Gastrocnemius medialis (tissue), 4 donors: ENCODE results near the gene ERF. TPM values are rescaled to one million over a fixed set of nuclear protein-coding genes. Genes with fewer than 3 reads are reported as not detected.

Source experiments
- ATAC-seq, 2 donors: fragments of 150-250 bp; one replicate each; pipeline ENCODE4 v1.9.1; 2016
- DNase-seq, 2 donors: peaks; one replicate each; pipeline ENCODE4 v3.0.0-alpha.2; 2019
- H3K27ac ChIP-seq, 4 donors: fragments of 200-600 bp; sonication (generic); 1 replicate in 1 of 4; 2 replicates in 3 of 4; pipeline ENCODE4 v1.5.1; 2016 to 2018; ENCODE audit warnings: mild to moderate bottlenecking in 2 of 4, moderate library complexity in 1 of 4
- H3K27me3 ChIP-seq, 3 donors: fragments of 200-600 bp; sonication (generic) in 2 of 3; 1 replicate in 1 of 3; 2 replicates in 2 of 3; pipeline versions ENCODE4 v1.5.1 to v1.6.0; 2016 to 2019; ENCODE audit warnings: mild to moderate bottlenecking in 1 of 3, moderate library complexity in 1 of 3
- H3K36me3 ChIP-seq, 2 donors: fragments of 200-600 bp; sonication (generic) in 1 of 2; one replicate each; pipeline ENCODE4 v1.5.1; 2017 to 2018
- H3K4me1 ChIP-seq, 2 donors: fragments of 200-600 bp; sonication (generic) in 1 of 2; one replicate each; pipeline ENCODE4 v1.5.1; 2016 to 2017; ENCODE audit warnings: mild to moderate bottlenecking in 2 of 2
- H3K4me3 ChIP-seq, 4 donors: fragments of 200-600 bp; sonication (generic) in 3 of 4; 1 replicate in 1 of 4; 2 replicates in 3 of 4; pipeline ENCODE4 v1.5.1; 2016 to 2019; ENCODE audit warnings: mild to moderate bottlenecking in 2 of 4
- H3K9me3 ChIP-seq, 3 donors: fragments of 200-600 bp; sonication (generic) in 2 of 3; 1 replicate in 1 of 3; 2 replicates in 2 of 3; pipeline ENCODE4 v1.5.1; 2016 to 2019
- CTCF ChIP-seq, 5 experiments: fragments of 450-650 bp in 3 of 5; fragments of 200-600 bp in 2 of 5; sonication (generic) in 2 of 5; IDR thresholded peaks in 4 of 5; conservative IDR thresholded peaks in 1 of 5; 1 replicate in 4 of 5; 2 replicates in 1 of 5; pipeline ENCODE4 v1.5.1; 2016 to 2019; ENCODE audit warnings: antibody characterized with exemption in 5 of 5, mild to moderate bottlenecking in 3 of 5, moderate library complexity in 3 of 5
- POLR2A ChIP-seq, 2 donors: fragments of 450-650 bp; IDR thresholded peaks; one replicate each; pipeline ENCODE4 v1.6.1; 2017; ENCODE audit warnings: antibody characterized with exemption in 2 of 2, mild to moderate bottlenecking in 2 of 2, moderate library complexity in 2 of 2
- in situ Hi-C, 4 donors: fragments of 200-750 bp; cut with MboI; loops; one replicate each; pipeline versions ENCODE4 v1.15.0 to v1.8.0; 2017; ENCODE audit warnings: low sequenced_read_pairs in 4 of 4
- intact Hi-C: fragments of 100-400 bp; cut with DNase I; formaldehyde crosslinking; loops from one replicate; pipeline ENCODE4 v1.15.1; 2023; ENCODE audit warnings: low total_unique reads
- total RNA-seq, 4 donors: library from RNA; depleted of rRNA; stranded (reverse); fragments of >200 nt; gene quantifications; one replicate each; pipeline versions ENCODE4 v1.1.0 to v1.2.3, GENCODE V29; 2016

ERF gene
- total RNA-seq, 4 donors from 2014 or later, result 14.0 to 26.7 (median 14.8) TPM

- H3K9me3 ChIP-seq, result no peaks in the 10 kb centered on the region
- H3K27me3 ChIP-seq, result no peaks in the 10 kb centered on the region
- TF ChIP-seq CTCF (IDR thresholded peaks at IDR 0.05 in 4 of 5, conservative IDR thresholded peaks at IDR 0.05 in 1 of 5) (no peak), POLR2A (IDR thresholded peaks at IDR 0.05) (no peak)
- no peak for DNase-seq
- in situ Hi-C loops, result no loop called here
- H3K36me3 ChIP-seq, result peaks cover 0 to 64% of the 10 kb centered on the region in 2 donors
- peaks cover 6 to 7% of the 10 kb centered on the region in 2 donors for H3K4me1 ChIP-seq
- no peak overlapping the region for H3K4me3 ChIP-seq
- intact Hi-C loops, result no loop called here
- no peak overlapping the region for H3K27ac ChIP-seq
- ATAC-seq, result no peak
Observed at GRCh38 chr19:42225718-42226292, 29.1 kb downstream of the ERF start.

GRCh38 chr19:42224940-42225717 lies 29.8 kb downstream of the ERF start:
- no peaks in the 10 kb centered on the region for H3K9me3 ChIP-seq
- peaks cover 9 to 10% of the 10 kb centered on the region in 2 donors for H3K4me1 ChIP-seq
- peaks cover 0 to 57% of the 10 kb centered on the region in 2 donors for H3K36me3 ChIP-seq
- H3K27ac ChIP-seq, result no peak overlapping the region
- intact Hi-C loops (no loop called here), in situ Hi-C loops (no loop called here)
- H3K27me3 ChIP-seq, result no peaks in the 10 kb centered on the region
- TF ChIP-seq POLR2A (IDR thresholded peaks at IDR 0.05) (no peak), CTCF (IDR thresholded peaks at IDR 0.05 in 4 of 5, conservative IDR thresholded peaks at IDR 0.05 in 1 of 5) (no peak)
- ATAC-seq, result no peak
- no peak for DNase-seq
- H3K4me3 ChIP-seq, result no peak overlapping the region

DNA sequence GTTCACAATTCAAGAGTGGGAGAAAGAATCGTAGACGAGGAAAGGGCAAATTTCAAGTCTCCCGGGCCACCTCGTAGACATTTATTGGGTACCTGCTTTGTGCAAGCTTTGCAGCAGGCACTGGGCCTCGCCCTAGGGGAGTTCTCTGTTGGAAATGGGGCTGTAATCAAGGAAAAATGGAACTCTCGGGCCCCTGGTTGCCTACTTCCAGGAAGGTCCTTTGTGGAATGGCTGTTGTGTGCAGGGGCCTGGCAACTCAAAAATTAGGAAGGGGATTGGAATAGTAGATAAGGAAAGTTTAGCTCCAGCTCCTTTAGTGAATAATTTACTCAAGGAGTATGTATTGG lies 34.2 kb downstream of the ERF start:
- no peaks in the 10 kb centered on the region for H3K27me3 ChIP-seq
- in situ Hi-C loops, result no loop called here
- peak overlapping the region; percentile 86 to 97 (median 94) for H3K27ac ChIP-seq
- intact Hi-C loops, result loop anchor here (1.0 kb wide), 1 partner anchor 22 kb away; the partner anchor contains the start of gene GSK3A
- TF ChIP-seq POLR2A (IDR thresholded peaks at IDR 0.05) (no peak), CTCF (IDR thresholded peaks at IDR 0.05 in 4 of 5, conservative IDR thresholded peaks at IDR 0.05 in 1 of 5) (no peak)
- peak overlapping the region; percentile 71 to 90 (median 88) for H3K4me3 ChIP-seq
- ATAC-seq (no peak), DNase-seq (no peak)
- peaks cover 31 to 41% of the 10 kb centered on the region in 2 donors for H3K4me1 ChIP-seq
- H3K36me3 ChIP-seq, result peaks cover 0 to 17% of the 10 kb centered on the region in 2 donors
- no peaks in the 10 kb centered on the region for H3K9me3 ChIP-seq

GRCh38 chr19:42219812-42220750 lies 34.8 kb downstream of the ERF start, which contains the start of gene ZNF526:
Gene ZNF526, plus strand, starts transcription at chr19:42220312. Its CDS starts 4,092 bp downstream, at chr19:42224404.
- Histone ChIP-seq H3K27me3 (no peaks in the 10 kb centered on the region), H3K36me3 (peaks cover 0 to 14% of the 10 kb centered on the region in 2 donors), H3K27ac (peak within 1 kb of the TSS; percentile 86 to 97 (median 94)), H3K9me3 (no peaks in the 10 kb centered on the region), H3K4me1 (peaks cover 35 to 46% of the 10 kb centered on the region in 2 donors), H3K4me3 (peak within 1 kb of the TSS; percentile 71 to 90 (median 88))
- in situ Hi-C loops, result no loop called here
- intact Hi-C loops, result loop anchor here (1.0 to 10.0 kb wide), 2 partner anchors 22 to 355 kb away; partner anchors contain the start of genes GSK3A and RPS19
- no peak for TF ChIP-seq CTCF (IDR thresholded peaks at IDR 0.05 in 4 of 5, conservative IDR thresholded peaks at IDR 0.05 in 1 of 5)
- peak; percentile 68 to 79 for TF ChIP-seq POLR2A (IDR thresholded peaks at IDR 0.05)
- peak; percentile 96 to 98 for DNase-seq
- peak; percentile 83 to 84 for ATAC-seq
